Activated T-cell treated with anti-CD3 and anti-CD28 coated beads, Interleukin-2, amount 50 U/mL, for 4 hours (primary cell): ENCODE results near the gene CTH. TPM values are rescaled to one million over a fixed set of nuclear protein-coding genes. Genes with fewer than 3 reads are reported as not detected.
A peak's percentile ranks its signal among the peaks of the same experiment; 100 is the strongest.
"Not testable (repeated sequence)": the region's sequence is repeated elsewhere in the genome, so short reads cannot be mapped to it uniquely, and the experiment has no call there.

ENCODE experiments used
- ATAC-seq, 2 donors: fragments of 200-7000 bp; cut with Tn5 transposase; one replicate each; pipeline ENCODE4 v1.10.0; 2021
- DNase-seq: peaks from one replicate; pipeline ENCODE4 v3.0.0-alpha.2; 2020
- H3K27me3 Mint-ChIP-seq: one replicate; pipeline ENCODE4 v1.8.0; 2021; ENCODE audit warnings: low read depth, mixed read lengths
- H3K36me3 Mint-ChIP-seq: one replicate; pipeline ENCODE4 v1.8.0; 2022; ENCODE audit warnings: mixed read lengths; ENCODE audit not compliant: insufficient read depth
- H3K4me1 Mint-ChIP-seq: one replicate; pipeline ENCODE4 v1.8.0; 2021; ENCODE audit warnings: low read depth, mixed read lengths
- H3K4me3 Mint-ChIP-seq: one replicate; pipeline ENCODE4 v1.8.0; 2021; ENCODE audit warnings: mild to moderate bottlenecking, moderate library complexity, mixed read lengths
- H3K9me3 Mint-ChIP-seq: one replicate; pipeline ENCODE4 v1.8.0; 2021; ENCODE audit warnings: mixed read lengths
- total RNA-seq, 3 donors: library from RNA; stranded (reverse); gene quantifications; one replicate each; pipeline ENCODE4 v1.2.1, GENCODE V29; 2021

Gene CTH
- total RNA-seq, 3 donors from 2014 or later, result 2.5 to 15.8 (median 5.1) TPM

DNA sequence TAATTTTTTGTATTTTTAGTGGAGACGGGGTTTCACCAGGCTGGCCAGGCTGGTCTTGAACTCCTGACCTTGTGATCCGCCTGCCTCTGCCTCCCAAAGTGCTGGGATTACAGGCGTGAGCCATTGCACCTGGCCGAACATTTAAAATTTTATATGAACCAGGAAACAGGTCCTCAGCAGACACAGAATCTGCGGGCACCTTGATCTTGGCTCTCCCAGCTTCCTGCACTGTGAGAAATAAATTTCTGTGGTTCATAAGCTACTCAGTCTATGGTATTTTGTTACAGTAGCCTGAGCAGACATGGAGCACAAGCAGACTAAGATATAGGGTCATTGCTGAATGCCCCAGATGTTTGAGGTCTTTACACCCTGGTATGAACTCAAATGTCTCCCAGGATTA, 23.6 kb upstream of the CTH start:
- DNase-seq, result no peak
- no peak for ATAC-seq
- H3K4me3 Mint-ChIP-seq, result no peak overlapping the region
- no peaks in the 10 kb centered on the region for H3K36me3 Mint-ChIP-seq
- peaks cover 10% of the 10 kb centered on the region for H3K27me3 Mint-ChIP-seq
- no peaks in the 10 kb centered on the region for H3K9me3 Mint-ChIP-seq
- no peaks in the 10 kb centered on the region for H3K4me1 Mint-ChIP-seq

DNA sequence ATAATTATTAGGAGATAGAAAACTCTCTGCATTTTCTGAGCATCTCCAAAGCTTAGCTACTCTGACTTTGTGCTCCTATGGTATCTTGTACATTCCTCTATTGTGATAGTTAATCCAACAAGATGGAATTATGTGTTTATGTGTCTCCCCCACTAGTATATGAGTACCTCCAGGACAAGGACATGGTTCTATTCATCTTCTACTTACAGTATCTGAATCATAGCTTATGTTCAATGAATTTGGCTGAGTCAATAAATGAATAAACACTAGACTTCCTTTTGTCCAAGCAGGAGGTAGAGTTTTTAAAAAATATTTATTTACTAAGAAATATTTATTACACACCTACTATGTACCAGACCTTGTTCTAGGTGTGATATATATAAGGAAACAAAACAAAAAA, 18.4 kb upstream of the CTH start:
- H3K9me3 Mint-ChIP-seq, result no peaks in the 10 kb centered on the region
- H3K27me3 Mint-ChIP-seq, result peaks cover 12% of the 10 kb centered on the region
- DNase-seq (no peak), ATAC-seq (no peak)
- no peaks in the 10 kb centered on the region for H3K36me3 Mint-ChIP-seq
- no peak overlapping the region for H3K4me3 Mint-ChIP-seq
- no peaks in the 10 kb centered on the region for H3K4me1 Mint-ChIP-seq

- no peaks in the 10 kb centered on the region for H3K4me1 Mint-ChIP-seq
- no peak for ATAC-seq
- no peak for DNase-seq
- H3K4me3 Mint-ChIP-seq, result no peak overlapping the region
- no peaks in the 10 kb centered on the region for H3K9me3 Mint-ChIP-seq
- H3K36me3 Mint-ChIP-seq, result no peaks in the 10 kb centered on the region
- peaks cover 10% of the 10 kb centered on the region for H3K27me3 Mint-ChIP-seq
Measured at GRCh38 chr1:70396607-70397006, 14.5 kb upstream of the CTH start.

DNA sequence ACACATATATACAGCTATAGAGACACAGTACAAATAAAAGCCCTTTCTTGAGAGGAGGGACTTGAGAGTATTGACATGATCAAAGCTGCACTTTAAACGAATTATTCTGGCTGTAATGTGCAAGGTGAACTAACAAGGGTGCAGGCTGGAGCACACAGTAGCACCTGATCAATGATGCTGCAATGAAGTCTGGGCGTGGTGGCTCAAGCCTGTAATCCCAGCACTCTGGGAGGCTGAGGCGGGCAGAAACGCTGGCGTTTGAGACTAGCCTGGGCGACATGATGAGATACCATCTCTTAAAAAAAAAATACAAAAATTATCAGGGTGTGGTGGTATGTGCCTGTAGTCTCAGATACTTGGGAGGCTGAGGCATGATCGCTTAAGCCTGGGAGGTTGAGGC, 14.1 kb upstream of the CTH start:
- DNase-seq (no peak), ATAC-seq (no peak)
- H3K4me3 Mint-ChIP-seq, result no peak overlapping the region
- peaks cover 10% of the 10 kb centered on the region for H3K27me3 Mint-ChIP-seq
- no peaks in the 10 kb centered on the region for H3K36me3 Mint-ChIP-seq
- H3K9me3 Mint-ChIP-seq, result no peaks in the 10 kb centered on the region
- no peaks in the 10 kb centered on the region for H3K4me1 Mint-ChIP-seq

DNA sequence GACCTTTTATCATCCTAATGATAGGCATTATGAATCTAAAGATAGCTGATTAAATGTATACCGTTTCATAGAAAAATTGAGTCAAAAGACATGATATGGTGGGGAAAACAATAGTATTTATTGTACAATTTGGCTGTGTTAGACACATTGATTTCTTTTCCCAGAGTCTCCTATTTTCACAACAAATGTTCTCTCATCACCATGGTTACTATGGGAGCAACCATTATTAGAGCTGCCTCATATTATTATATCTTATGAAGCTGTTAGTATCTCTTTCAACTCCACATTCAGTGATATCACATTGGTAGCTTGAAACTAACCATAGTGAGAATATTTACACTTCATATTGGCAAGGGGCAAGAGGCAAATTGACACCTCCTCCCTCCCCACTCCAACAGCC, 10.7 kb upstream of the CTH start:
- no peak for DNase-seq
- Mint-ChIP-seq H3K36me3 (no peaks in the 10 kb centered on the region), H3K4me3 (no peak overlapping the region), H3K9me3 (no peaks in the 10 kb centered on the region), H3K4me1 (no peaks in the 10 kb centered on the region), H3K27me3 (peaks cover 18% of the 10 kb centered on the region)
- no peak for ATAC-seq

DNA sequence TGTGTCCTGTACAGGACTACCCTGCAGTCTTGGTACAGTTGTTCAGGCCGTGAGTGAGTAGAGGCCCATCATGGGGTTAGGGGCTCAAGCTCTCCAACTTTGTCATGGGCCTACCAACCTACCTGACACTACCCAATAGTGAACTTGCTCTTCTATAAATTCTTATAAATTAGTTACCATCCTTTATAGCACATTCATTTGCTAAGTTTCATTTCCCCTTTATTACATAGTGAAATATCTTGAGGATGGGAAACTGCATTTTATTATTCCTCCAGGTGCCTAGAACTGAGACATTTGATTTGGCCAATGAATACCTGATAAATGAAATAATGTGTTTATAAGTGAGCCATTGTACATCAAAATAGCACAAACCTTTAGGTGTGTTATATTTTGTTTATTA, 9.1 kb upstream of the CTH start:
- H3K36me3 Mint-ChIP-seq, result no peaks in the 10 kb centered on the region
- ATAC-seq, result no peak

DNA sequence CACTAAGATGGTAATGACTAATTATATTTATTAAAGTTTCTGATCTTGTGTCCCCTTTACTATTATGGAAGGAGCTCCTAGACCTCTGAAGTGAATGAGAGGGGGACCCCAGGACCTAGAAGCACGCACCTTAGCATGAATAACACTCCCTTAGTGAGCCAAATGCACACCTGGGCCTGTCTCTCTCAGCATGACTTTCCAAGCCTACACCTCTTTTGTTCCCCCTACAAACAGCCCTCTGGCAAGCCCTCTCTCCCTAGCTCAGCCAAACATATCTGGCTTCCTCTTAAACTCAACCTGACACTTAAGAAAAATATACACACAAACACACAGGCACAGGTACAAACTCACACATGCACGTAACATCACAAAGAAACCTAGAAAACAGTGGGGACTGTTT, 7.3 kb upstream of the CTH start:
- Mint-ChIP-seq H3K4me3 (no peak overlapping the region), H3K4me1 (no peaks in the 10 kb centered on the region), H3K9me3 (no peaks in the 10 kb centered on the region), H3K27me3 (peaks cover 18% of the 10 kb centered on the region), H3K36me3 (no peaks in the 10 kb centered on the region)
- ATAC-seq (no peak), DNase-seq (no peak)

More for the DNA sequence above, 9.1 kb upstream of the CTH start:
- Mint-ChIP-seq H3K27me3 (peaks cover 18% of the 10 kb centered on the region), H3K4me1 (no peaks in the 10 kb centered on the region), H3K4me3 (no peak overlapping the region), H3K9me3 (no peaks in the 10 kb centered on the region)
- no peak for DNase-seq

GRCh38 chr1:70405780-70406416, 5.2 kb upstream of the CTH start:
- Mint-ChIP-seq H3K36me3 (no peaks in the 10 kb centered on the region), H3K4me3 (no peak overlapping the region), H3K9me3 (no peaks in the 10 kb centered on the region), H3K27me3 (peaks cover 11% of the 10 kb centered on the region), H3K4me1 (peaks cover 7% of the 10 kb centered on the region)
- DNase-seq (no peak), ATAC-seq (no peak)

GRCh38 chr1:70409136-70409535, 1.9 kb upstream of the CTH start:
- Mint-ChIP-seq H3K4me3 (no peak overlapping the region), H3K4me1 (peaks cover 18% of the 10 kb centered on the region), H3K9me3 (no peaks in the 10 kb centered on the region), H3K27me3 (peaks cover 9% of the 10 kb centered on the region), H3K36me3 (no peaks in the 10 kb centered on the region)
- no peak for DNase-seq
- ATAC-seq, result no peak

DNA sequence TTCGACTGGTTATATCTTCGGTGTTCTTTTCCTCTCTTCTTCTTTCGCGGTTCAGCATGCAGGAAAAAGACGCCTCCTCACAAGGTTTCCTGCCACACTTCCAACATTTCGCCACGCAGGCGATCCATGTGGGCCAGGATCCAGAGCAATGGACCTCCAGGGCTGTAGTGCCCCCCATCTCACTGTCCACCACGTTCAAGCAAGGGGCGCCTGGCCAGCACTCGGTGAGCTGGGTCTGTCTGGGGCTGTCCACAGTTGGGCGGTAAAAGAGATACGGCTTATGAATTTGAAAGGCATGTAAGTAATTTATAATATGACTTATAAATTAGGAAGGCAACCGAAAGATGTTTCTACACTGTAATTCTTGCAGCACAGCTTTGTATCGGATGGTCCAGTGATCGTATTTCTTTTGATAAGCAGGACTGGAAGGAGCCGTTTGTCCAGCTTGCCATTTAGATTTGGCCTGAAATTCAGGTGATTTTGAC, 334 bp downstream of the CTH start:
- Mint-ChIP-seq H3K4me1 (peaks cover 18% of the 10 kb centered on the region), H3K27me3 (no peaks in the 10 kb centered on the region), H3K36me3 (no peaks in the 10 kb centered on the region), H3K4me3 (peak overlapping the region; percentile 95), H3K9me3 (no peaks in the 10 kb centered on the region)
- no peak for DNase-seq
- peak in 1 of 2 donors; percentile 6 for ATAC-seq

- no peak overlapping the region for H3K4me3 Mint-ChIP-seq
- ATAC-seq (no peak), DNase-seq (no peak)
- H3K4me1 Mint-ChIP-seq, result peaks cover 10% of the 10 kb centered on the region
- no peaks in the 10 kb centered on the region for H3K9me3 Mint-ChIP-seq
- no peaks in the 10 kb centered on the region for H3K27me3 Mint-ChIP-seq
- H3K36me3 Mint-ChIP-seq, result peaks cover 9% of the 10 kb centered on the region
Measured at GRCh38 chr1:70415882-70416281, 4.8 kb downstream of the CTH start.

DNA sequence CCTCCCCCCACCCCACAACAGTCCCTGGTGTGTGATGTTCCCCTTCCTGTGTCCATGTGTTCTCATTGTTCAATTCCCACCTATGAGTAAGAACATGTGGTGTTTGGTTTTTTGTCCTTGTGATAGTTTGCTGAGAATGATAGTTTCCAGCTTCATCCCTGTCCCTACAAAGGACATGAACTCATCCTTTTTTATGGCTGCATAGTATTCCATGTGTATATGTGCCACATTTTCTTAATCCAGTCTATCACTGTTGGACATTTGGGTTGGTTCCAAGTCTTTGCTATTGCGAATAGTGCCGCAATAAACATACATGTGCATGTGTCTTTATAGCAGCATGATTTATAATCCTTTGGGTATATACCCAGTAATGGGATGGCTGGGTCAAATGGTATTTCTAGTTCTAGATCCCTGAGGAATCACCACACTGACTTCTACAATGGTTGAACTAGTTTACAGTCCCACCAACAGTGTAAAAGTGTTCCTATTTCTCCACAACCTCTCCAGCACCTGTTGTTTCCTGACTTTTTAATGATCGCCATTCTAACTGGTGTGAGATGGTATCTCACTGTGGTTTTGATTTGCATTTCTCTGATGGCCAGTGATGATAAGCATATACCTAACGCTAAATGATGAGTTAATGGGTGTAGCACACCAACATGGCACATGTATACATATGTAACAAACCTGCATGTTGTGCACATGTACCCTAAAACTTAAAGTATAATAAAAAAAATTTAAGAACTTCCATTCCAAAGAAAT, 8.1 kb downstream of the CTH start:
- DNase-seq, H3K4me1 Mint-ChIP-seq, H3K4me3 Mint-ChIP-seq, ATAC-seq, H3K27me3 Mint-ChIP-seq, H3K9me3 Mint-ChIP-seq: not testable (repeated sequence)
- peaks cover 12% of the 10 kb centered on the region for H3K36me3 Mint-ChIP-seq

DNA sequence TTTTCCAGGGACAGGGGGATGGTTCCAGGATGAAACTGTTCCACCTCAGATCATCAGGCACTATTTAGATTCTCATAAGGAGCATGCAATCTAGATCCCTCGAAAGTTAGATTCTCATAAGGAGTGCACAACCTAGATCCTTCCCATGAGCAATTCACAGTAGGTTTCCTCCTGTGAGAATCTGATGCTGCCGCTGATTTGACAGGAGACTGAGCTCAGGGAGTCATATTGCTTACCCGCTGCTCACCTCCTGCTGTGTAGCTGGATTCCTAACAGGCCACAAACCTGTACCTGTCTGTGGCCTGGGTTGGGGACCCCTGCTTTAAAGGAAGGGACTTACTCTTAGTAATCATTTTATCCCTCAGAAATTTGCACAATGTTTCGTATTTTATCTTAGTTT, 9.3 kb downstream of the CTH start:
- no peaks in the 10 kb centered on the region for H3K4me1 Mint-ChIP-seq
- H3K4me3 Mint-ChIP-seq, result no peak overlapping the region
- peaks cover 13% of the 10 kb centered on the region for H3K36me3 Mint-ChIP-seq
- no peaks in the 10 kb centered on the region for H3K9me3 Mint-ChIP-seq
- H3K27me3 Mint-ChIP-seq, result no peaks in the 10 kb centered on the region
- ATAC-seq (no peak), DNase-seq (no peak)

- H3K9me3 Mint-ChIP-seq, result no peaks in the 10 kb centered on the region
- H3K4me3 Mint-ChIP-seq, result no peak overlapping the region
- peaks cover 30% of the 10 kb centered on the region for H3K36me3 Mint-ChIP-seq
- DNase-seq (no peak), ATAC-seq (no peak)
- no peaks in the 10 kb centered on the region for H3K4me1 Mint-ChIP-seq
- H3K27me3 Mint-ChIP-seq, result no peaks in the 10 kb centered on the region
Measured at GRCh38 chr1:70426154-70427131, 15.4 kb downstream of the CTH start.
